Activated CD8-positive, alpha-beta T cell treated with anti-CD3 and anti-CD28 coated beads for 36 hours (primary cell): ENCODE measurements around the gene PVALEF. TPM values are rescaled to one million over a fixed set of nuclear protein-coding genes. Genes with fewer than 3 reads are reported as not detected.

Experiments used
- ATAC-seq: fragments of 200-7000 bp; cut with Tn5 transposase; one replicate; pipeline ENCODE4 v1.10.0; 2021; ENCODE audit warnings: mild to moderate bottlenecking, moderate library complexity
- CTCF ChIA-PET: fragments of 350-600 bp; sonication (Branson Sonifier 250); formaldehyde crosslinking; loops from one replicate; lab custom pipeline; 2021; ENCODE audit warnings: antibody characterized with exemption; lab: Charles Lee
- POLR2A ChIA-PET: fragments of 350-600 bp; sonication (Branson Sonifier 250); formaldehyde crosslinking; loops from one replicate; lab custom pipeline; 2021; ENCODE audit warnings: antibody characterized with exemption; lab: Charles Lee
- DNase-seq: peaks from one replicate; pipeline ENCODE4 v3.0.0-alpha.2; 2020
- H3K27ac Mint-ChIP-seq: one replicate; pipeline ENCODE4 v1.8.0; 2021; ENCODE audit warnings: mild to moderate bottlenecking, mixed read lengths
- H3K27me3 Mint-ChIP-seq: one replicate; pipeline ENCODE4 v1.8.0; 2021; ENCODE audit warnings: mixed read lengths
- H3K36me3 Mint-ChIP-seq: one replicate; pipeline ENCODE4 v1.8.0; 2021; ENCODE audit warnings: low read depth, mixed read lengths
- H3K4me1 Mint-ChIP-seq: one replicate; pipeline ENCODE4 v1.8.0; 2021; ENCODE audit warnings: low read depth, mixed read lengths
- H3K4me3 Mint-ChIP-seq: one replicate; pipeline ENCODE4 v1.8.0; 2021; ENCODE audit warnings: mild to moderate bottlenecking, moderate library complexity, mixed read lengths
- H3K9me3 Mint-ChIP-seq: one replicate; pipeline ENCODE4 v1.8.0; 2021; ENCODE audit warnings: mixed read lengths
- CTCF ChIP-seq: fragments of 200-600 bp; IDR thresholded peaks from one replicate; pipeline ENCODE4 v1.8.0; 2022; ENCODE audit warnings: antibody characterized with exemption, mild to moderate bottlenecking
- intact Hi-C: fragments of 100-400 bp; cut with micrococcal nuclease; formaldehyde crosslinking; loops from one replicate; pipeline ENCODE4 v1.10.0; 2022
- total RNA-seq, 2 experiments: library from RNA; stranded (reverse); gene quantifications; one replicate each; pipeline ENCODE4 v1.2.3, GENCODE V29; 2021

The PVALEF gene
- total RNA-seq, 2 experiments from 2014 or later: not detected

DNA sequence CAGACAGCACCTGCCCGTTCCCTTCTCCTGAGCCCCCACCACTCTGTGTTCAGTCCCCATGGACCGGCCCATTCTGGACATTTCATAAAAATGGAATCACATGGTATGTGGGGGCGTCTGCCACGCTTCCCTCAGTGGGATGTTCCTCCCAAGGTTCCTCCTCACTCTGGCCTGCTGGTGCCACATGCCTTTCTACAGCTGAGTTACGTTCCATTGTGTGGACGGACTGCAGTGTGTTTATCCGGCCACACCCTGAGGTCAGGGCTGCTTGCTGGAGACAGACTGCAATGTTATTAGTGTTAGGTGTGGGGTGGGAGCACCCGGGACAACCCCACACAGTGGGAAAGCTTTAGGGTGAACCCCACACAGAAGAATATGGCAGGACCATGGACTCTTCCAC lies 6.6 kb downstream of the PVALEF start:
- ATAC-seq: no peak
- TF ChIP-seq CTCF: no peak
- H3K4me3 Mint-ChIP-seq: no peak overlapping the region
- peaks cover 3% of the 10 kb centered on the region for H3K27me3 Mint-ChIP-seq
- intact Hi-C loops: no loop called here
- H3K4me1 Mint-ChIP-seq: no peaks in the 10 kb centered on the region
- no peaks in the 10 kb centered on the region for H3K36me3 Mint-ChIP-seq
- no peak overlapping the region for H3K27ac Mint-ChIP-seq
- ChIA-PET CTCF (no interaction called here), POLR2A (interaction anchor here (0.7 kb wide), 1 partner anchor 10 kb away, joined by 3 read pairs; no protein-coding TSS in a partner anchor)
- no peak for DNase-seq
- H3K9me3 Mint-ChIP-seq: no peaks in the 10 kb centered on the region

DNA sequence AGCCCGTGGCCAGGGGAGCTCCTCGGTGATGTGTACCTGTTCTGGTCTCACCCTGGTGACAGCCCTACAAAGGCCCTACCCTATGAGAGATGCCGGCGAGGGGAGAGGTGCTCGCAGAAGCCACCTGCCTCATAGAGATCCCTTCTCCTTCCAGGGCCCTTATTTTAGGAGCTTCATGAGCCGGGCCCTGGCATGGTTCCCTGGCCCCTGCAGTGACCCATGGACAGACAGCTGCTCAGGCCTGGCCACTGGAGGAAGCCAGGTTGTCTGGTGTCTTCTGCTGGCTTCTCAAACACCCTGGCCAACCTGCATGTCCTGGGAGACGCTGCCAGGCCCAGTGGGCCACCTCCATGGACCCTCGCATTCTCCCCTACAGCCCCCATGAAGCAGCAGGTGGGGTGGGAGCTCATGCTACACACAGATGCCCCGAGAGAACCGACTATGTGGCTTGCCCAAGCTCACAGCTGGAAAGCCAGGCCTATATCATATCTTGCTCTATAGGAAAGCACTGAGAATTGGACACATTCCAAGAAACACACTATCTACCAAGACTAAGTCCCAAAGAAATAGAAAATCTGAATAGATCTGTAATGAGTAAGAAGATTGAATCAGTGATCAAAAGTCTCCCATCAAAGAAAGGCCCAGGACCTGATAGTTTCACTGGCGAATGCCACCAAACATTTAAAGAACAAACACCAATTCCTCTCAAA lies 7.9 kb downstream of the PVALEF start:
- ChIA-PET POLR2A (interaction anchor here (0.5 kb wide), 1 partner anchor 1281 kb away, joined by 4 read pairs; no protein-coding TSS in a partner anchor), CTCF (interaction anchor here (1.1 kb wide), 1 partner anchor 28 kb away, joined by 3 read pairs; no protein-coding TSS in a partner anchor)
- intact Hi-C loops: no loop called here
- no peaks in the 10 kb centered on the region for H3K36me3 Mint-ChIP-seq
- no peak overlapping the region for H3K4me3 Mint-ChIP-seq
- no peaks in the 10 kb centered on the region for H3K27me3 Mint-ChIP-seq
- no peaks in the 10 kb centered on the region for H3K4me1 Mint-ChIP-seq
- DNase-seq: no peak
- no peak for TF ChIP-seq CTCF
- H3K27ac Mint-ChIP-seq: no peak overlapping the region
- ATAC-seq: no peak
- no peaks in the 10 kb centered on the region for H3K9me3 Mint-ChIP-seq

DNA sequence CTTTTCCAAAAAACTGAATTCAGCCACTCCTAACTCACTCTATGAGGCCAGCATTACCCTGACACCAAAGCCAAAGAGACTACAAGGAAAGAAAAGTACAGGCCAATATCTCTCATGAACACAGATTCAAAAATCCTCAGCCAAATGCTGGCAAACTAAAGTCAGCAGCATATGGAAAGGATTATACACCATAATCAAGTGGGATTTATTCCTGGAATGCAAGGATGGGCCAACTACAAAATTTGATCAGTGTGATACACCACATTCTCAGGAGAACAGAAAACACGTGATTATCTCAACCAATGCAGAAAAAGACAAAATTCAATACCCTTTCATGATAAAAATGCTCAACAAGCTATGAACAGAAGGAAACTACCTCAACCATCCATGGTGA lies 8.5 kb downstream of the PVALEF start:
- Mint-ChIP-seq H3K27me3 (no peaks in the 10 kb centered on the region), H3K4me3 (no peak overlapping the region), H3K9me3 (no peaks in the 10 kb centered on the region), H3K27ac (no peak overlapping the region), H3K36me3 (no peaks in the 10 kb centered on the region), H3K4me1 (no peaks in the 10 kb centered on the region)
- ChIA-PET CTCF (interaction anchor here (1.1 kb wide), 1 partner anchor 29 kb away, joined by 3 read pairs; no protein-coding TSS in a partner anchor), POLR2A (no interaction called here)
- DNase-seq (no peak), ATAC-seq (no peak)
- intact Hi-C loops: no loop called here
- TF ChIP-seq CTCF: no peak

DNA sequence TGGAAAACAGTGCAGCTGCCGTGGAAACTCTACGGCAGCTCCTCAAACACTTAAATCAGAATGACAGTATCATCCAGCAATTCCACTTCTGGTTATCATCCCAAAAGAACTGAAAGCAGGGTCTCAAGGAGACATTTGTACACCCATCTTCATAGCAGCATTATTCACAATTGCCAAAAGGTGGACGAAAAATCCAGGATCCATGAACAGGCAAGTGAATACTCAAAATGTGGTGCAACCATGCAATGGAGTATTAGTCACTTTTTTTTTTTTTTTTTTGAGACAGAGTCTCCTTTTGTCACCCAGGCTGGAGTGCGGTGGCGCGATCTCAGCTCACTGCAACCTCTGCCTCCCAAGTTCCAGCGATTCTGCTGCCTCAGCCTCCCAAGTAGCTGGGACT lies 11.4 kb downstream of the PVALEF start:
- no peak overlapping the region for H3K4me3 Mint-ChIP-seq
- ATAC-seq: no peak
- no peaks in the 10 kb centered on the region for H3K27me3 Mint-ChIP-seq
- ChIA-PET POLR2A (no interaction called here), CTCF (no interaction called here)
- no peaks in the 10 kb centered on the region for H3K4me1 Mint-ChIP-seq
- H3K27ac Mint-ChIP-seq: no peak overlapping the region
- no peak for DNase-seq
- no peaks in the 10 kb centered on the region for H3K36me3 Mint-ChIP-seq
- intact Hi-C loops: no loop called here
- H3K9me3 Mint-ChIP-seq: no peaks in the 10 kb centered on the region
- TF ChIP-seq CTCF: no peak

DNA sequence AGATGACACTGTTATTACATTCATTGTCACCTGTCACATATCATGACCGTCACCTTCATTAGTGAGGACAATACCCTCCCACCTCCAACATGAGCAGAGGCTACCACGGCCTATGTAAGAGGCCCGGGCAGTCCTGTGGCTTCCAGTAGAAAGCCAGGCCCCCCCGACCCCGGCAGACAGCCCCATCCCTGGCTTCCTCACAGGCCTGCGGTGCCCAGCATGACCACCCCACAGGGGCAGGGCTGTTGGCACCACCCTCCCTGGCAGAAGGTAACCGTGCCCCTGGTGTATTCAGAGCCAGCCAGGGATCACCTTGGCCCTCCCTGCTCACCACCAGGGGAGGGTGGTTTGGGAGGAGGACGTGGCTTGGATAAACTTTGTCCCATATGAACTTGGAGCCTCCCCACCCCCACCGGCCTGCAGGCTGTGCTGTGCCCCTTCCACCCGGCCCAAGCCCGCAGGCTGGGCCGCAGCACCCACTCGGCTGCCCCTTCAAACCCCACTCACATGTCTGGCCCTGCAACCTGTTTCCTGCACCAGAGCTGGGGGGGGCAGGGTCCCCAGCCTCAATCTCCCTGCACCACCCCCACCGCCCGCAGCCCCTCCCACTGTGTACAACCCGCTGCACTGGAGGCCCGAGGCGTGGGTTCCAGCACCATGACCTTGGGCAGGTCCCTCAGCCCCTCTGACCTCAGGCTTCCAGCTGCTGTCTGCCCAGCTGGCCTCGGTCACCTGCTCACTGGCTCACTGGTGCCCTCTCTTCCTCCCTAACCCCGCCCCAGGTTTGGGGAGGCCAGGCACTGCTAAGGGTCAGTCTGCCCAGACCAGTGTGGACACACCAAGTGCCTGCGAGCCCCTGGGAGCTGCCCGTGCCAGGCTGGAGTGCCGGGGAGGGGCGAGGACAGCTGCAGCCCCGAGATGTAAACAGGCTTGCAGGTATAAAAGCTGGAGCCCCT lies 13.1 kb downstream of the PVALEF start:
- Mint-ChIP-seq H3K27ac (no peak overlapping the region), H3K9me3 (no peaks in the 10 kb centered on the region), H3K4me3 (no peak overlapping the region), H3K36me3 (no peaks in the 10 kb centered on the region), H3K27me3 (no peaks in the 10 kb centered on the region), H3K4me1 (no peaks in the 10 kb centered on the region)
- no peak for TF ChIP-seq CTCF
- intact Hi-C loops: no loop called here
- ChIA-PET CTCF (no interaction called here), POLR2A (no interaction called here)
- DNase-seq (no peak), ATAC-seq (no peak)
